Ishikawa (cell line): ENCODE data around the gene VAPB.

Source experiments
- CREB1 ChIP-seq: IDR thresholded peaks from 2 replicates; pipeline ENCODE4 v1.6.1; 2012; ENCODE audit warnings: low read depth
- EGR1 ChIP-seq: IDR thresholded peaks from 2 replicates; pipeline ENCODE4 v1.6.1; 2012
- EP300 ChIP-seq: IDR thresholded peaks from 2 replicates; pipeline ENCODE4 v1.6.1; 2012; ENCODE audit warnings: borderline replicate concordance
- REST ChIP-seq: IDR thresholded peaks from 2 replicates; pipeline ENCODE4 v1.6.1; 2012; ENCODE audit warnings: low read depth, mild to moderate bottlenecking
- TAF1 ChIP-seq: IDR thresholded peaks from 2 replicates; pipeline ENCODE4 v1.6.1; 2012; ENCODE audit warnings: low read depth, mild to moderate bottlenecking
- TCF12 ChIP-seq: IDR thresholded peaks from 2 replicates; pipeline ENCODE4 v1.6.1; 2012; ENCODE audit warnings: low read depth

GRCh38 chr20:58447511-58448391, 58.7 kb downstream of the VAPB start:
- TF ChIP-seq EGR1 (no peak), REST (no peak), CREB1 (no peak), EP300 (no peak), TAF1 (no peak), TCF12 (no peak)
